SK-N-MC (cell line): ENCODE data around the gene TMEM132C.

Experiments used
- EZH2 ChIP-seq: fragments of 200-600 bp; sonication (generic); IDR thresholded peaks from one replicate; pipeline ENCODE4 v1.6.1; 2017; ENCODE audit warnings: antibody characterized with exemption
- FOXP2 ChIP-seq: optimal IDR thresholded peaks from 2 replicates; pipeline ENCODE3; 2011; ENCODE audit warnings: mild to moderate bottlenecking, moderate library complexity; ENCODE audit not compliant: insufficient read depth; ENCODE audit errors: extremely low read length, control extremely low read depth
- POLR2AphosphoS5 ChIP-seq: IDR thresholded peaks from 2 replicates; pipeline ENCODE4 v1.6.1; 2012; ENCODE audit warnings: mild to moderate bottlenecking, low read depth, low read length, borderline replicate concordance

DNA sequence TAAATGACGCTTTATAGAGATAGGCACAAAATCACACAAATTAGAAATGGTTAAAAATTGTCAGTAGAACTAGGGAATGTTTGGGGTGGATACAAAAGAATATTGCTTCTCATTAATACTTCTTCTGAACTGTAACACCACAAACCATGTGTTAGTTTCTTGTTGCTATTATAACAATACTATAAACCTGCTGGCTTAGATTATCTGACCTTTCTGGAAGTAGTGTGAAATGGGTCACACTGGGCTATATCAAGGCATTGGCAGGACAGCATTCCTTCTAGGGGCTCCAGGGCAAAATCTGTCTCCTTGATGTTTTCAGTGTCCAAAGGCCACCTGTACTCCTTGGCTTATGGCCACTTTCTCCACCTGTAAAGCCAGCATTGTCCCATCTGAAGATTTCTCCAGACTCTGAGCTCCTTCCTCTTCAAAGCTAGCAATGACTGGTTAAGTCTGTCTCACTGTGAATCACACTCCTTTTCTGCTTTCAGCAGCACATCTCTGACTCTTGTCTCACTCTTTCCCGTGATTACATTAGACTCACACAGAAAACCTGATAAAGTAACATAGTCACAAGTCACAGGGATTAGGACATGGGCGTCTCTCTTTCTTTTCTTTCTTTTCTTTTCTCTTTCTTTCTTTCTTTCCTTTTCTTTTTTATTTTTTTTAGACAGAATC lies 470.5 kb downstream of the TMEM132C start:
- TF ChIP-seq POLR2AphosphoS5 (no peak), EZH2 (no peak), FOXP2 (no peak)
